ENCODE results near the gene GRIK3.

The GRIK3 gene

GRCh38 chr1:37034121-37035013 is at the start of gene GRIK3:
Gene GRIK3, minus strand, starts transcription at chr1:37034515. Its CDS starts 407 bp downstream, at chr1:37034108.
- no peak within 1 kb of the TSS; the same call in 1 of the 2 replicates for H3K27ac ChIP-seq (ENCODE audit: extremely low read depth, low read depth, low read length)
- ChIA-PET CTCF (no interaction called here), POLR2A (no interaction called here)
- H3K4me3 ChIP-seq (ENCODE audit: low read depth, low read length) = no peak within 1 kb of the TSS
- H3K9me3 ChIP-seq (ENCODE audit: control insufficient read depth, insufficient read depth, low read depth, low read length) = no peaks in the 10 kb centered on the region
- no peaks in the 10 kb centered on the region for H3K4me1 ChIP-seq (ENCODE audit: control insufficient read depth, insufficient read depth, low read length)
- H3K36me3 ChIP-seq (ENCODE audit: control insufficient read depth in 2 of 2, insufficient read depth in 1 of 2, low read length in 2 of 2) = no peaks in the 10 kb centered on the region
- TF ChIP-seq ZNF239 (tag by site-specific recombination; IDR thresholded peaks at IDR 0.05) = no peak
- no peak for TF ChIP-seq ZNF664 (tag by site-specific recombination; IDR thresholded peaks at IDR 0.05)
- TF ChIP-seq ZNF112 (tag by site-specific recombination; IDR thresholded peaks at IDR 0.05) = no peak
- no peak for TF ChIP-seq PRDM1 (tag by site-specific recombination; IDR thresholded peaks at IDR 0.05)
- TF ChIP-seq SCRT2 (tag by site-specific recombination; IDR thresholded peaks at IDR 0.05) = no peak
- no peak for TF ChIP-seq SCRT1 (tag by site-specific recombination; IDR thresholded peaks at IDR 0.05; ENCODE audit: borderline replicate concordance)
- TF ChIP-seq KLF16 (tag by site-specific recombination; IDR thresholded peaks at IDR 0.05) = no peak
- no peak for TF ChIP-seq GLI2 (tag by site-specific recombination; IDR thresholded peaks at IDR 0.05; ENCODE audit: borderline replicate concordance, low read depth)
- TF ChIP-seq, protein P1, sequence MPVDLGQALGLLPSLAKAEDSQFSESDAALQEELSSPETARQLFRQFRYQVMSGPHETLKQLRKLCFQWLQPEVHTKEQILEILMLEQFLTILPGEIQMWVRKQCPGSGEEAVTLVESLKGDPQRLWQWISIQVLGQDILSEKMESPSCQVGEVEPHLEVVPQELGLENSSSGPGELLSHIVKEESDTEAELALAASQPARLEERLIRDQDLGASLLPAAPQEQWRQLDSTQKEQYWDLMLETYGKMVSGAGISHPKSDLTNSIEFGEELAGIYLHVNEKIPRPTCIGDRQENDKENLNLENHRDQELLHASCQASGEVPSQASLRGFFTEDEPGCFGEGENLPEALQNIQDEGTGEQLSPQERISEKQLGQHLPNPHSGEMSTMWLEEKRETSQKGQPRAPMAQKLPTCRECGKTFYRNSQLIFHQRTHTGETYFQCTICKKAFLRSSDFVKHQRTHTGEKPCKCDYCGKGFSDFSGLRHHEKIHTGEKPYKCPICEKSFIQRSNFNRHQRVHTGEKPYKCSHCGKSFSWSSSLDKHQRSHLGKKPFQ (tag by site-specific recombination; IDR thresholded peaks at IDR 0.05) = peak; percentile 98
- TF ChIP-seq ZNF555 (tag by site-specific recombination; conservative IDR thresholded peaks at IDR 0.05) = no peak
- TF ChIP-seq PRDM6 (tag by site-specific recombination; IDR thresholded peaks at IDR 0.05) = no peak
- no peak for TF ChIP-seq ZXDB (tag by site-specific recombination; IDR thresholded peaks at IDR 0.05)
- TF ChIP-seq ZNF704 (tag by site-specific recombination; IDR thresholded peaks at IDR 0.05) = no peak
- no peak for TF ChIP-seq ZNF529 (tag by site-specific recombination; IDR thresholded peaks at IDR 0.05; ENCODE audit: insufficient replicate concordance)
- TF ChIP-seq ZFHX2 (tag by site-specific recombination; conservative IDR thresholded peaks at IDR 0.05) = peak; percentile 85
- TF ChIP-seq ZNF76 (tag by site-specific recombination; IDR thresholded peaks at IDR 0.05; ENCODE audit: borderline replicate concordance, low read depth) = peak; percentile 56
- no peak for TF ChIP-seq ZNF701 (tag by site-specific recombination; IDR thresholded peaks at IDR 0.05)
- no peak for TF ChIP-seq ZNF350 (tag by site-specific recombination; IDR thresholded peaks at IDR 0.05)
- TF ChIP-seq, protein P2, sequence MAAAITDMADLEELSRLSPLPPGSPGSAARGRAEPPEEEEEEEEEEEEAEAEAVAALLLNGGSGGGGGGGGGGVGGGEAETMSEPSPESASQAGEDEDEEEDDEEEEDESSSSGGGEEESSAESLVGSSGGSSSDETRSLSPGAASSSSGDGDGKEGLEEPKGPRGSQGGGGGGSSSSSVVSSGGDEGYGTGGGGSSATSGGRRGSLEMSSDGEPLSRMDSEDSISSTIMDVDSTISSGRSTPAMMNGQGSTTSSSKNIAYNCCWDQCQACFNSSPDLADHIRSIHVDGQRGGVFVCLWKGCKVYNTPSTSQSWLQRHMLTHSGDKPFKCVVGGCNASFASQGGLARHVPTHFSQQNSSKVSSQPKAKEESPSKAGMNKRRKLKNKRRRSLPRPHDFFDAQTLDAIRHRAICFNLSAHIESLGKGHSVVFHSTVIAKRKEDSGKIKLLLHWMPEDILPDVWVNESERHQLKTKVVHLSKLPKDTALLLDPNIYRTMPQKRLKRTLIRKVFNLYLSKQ (tag by site-specific recombination; IDR thresholded peaks at IDR 0.05; ENCODE audit: borderline replicate concordance) = no peak
- no peak for TF ChIP-seq ZNF677 (tag by site-specific recombination; IDR thresholded peaks at IDR 0.05)
- 0 out of 2 replicates have a peak, but pooled peaks have one; percentile 21 for TF ChIP-seq ZSCAN30 (tag by site-specific recombination; IDR thresholded peaks at IDR 0.05)
- TF ChIP-seq ZNF623 (tag by site-specific recombination; IDR thresholded peaks at IDR 0.05) = no peak
- TF ChIP-seq ZNF707 (tag by site-specific recombination; IDR thresholded peaks at IDR 0.05) = no peak
- 0 out of 2 replicates have a peak, but pooled peaks have one; percentile 7 for TF ChIP-seq PRDM10 (tag by site-specific recombination; IDR thresholded peaks at IDR 0.05)
- no peak for TF ChIP-seq ZNF510 (tag by site-specific recombination; IDR thresholded peaks at IDR 0.05; ENCODE audit: insufficient replicate concordance)
